Activated CD4-positive, alpha-beta T cell treated with anti-CD3 and anti-CD28 coated beads, Interleukin-2, Interleukin-4, amounts not matched to agents 100 ng/mL and 50 ng/mL, durations not matched to agents 16 hours and 8 hours (primary cell): Measurements from ENCODE around the gene CYP51A1.
"Not testable (repeated sequence)": the region's sequence is repeated elsewhere in the genome, so short reads cannot be mapped to it uniquely, and the experiment has no call there.

Experiments used
- DNase-seq: peaks from one replicate; pipeline ENCODE4 v3.0.0-alpha.2; 2020; ENCODE audit warnings: low spot score

Gene CYP51A1

DNA sequence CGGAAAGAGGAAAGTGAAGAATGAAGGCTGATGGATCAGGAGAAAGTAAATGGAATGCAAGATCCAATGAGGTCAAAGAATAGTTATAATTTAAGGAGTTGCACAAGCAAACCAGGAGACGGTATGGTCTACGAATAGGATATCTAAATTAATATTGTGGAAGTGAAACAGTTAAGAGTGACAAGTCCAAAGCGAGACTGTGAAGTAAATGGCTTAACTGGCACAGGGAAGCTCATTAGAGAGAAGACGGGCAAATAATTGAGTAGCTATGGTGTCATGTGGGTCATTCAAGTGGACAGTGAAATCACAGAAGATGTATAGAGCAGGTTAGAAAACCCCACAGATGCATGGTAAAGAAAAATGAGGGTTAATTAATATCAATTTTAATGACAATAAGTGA, 3.2 kb downstream of the CYP51A1 start:
- no peak for DNase-seq

GRCh38 chr7:92121681-92122080, 12.6 kb downstream of the CYP51A1 start:
- DNase-seq, result no peak

DNA sequence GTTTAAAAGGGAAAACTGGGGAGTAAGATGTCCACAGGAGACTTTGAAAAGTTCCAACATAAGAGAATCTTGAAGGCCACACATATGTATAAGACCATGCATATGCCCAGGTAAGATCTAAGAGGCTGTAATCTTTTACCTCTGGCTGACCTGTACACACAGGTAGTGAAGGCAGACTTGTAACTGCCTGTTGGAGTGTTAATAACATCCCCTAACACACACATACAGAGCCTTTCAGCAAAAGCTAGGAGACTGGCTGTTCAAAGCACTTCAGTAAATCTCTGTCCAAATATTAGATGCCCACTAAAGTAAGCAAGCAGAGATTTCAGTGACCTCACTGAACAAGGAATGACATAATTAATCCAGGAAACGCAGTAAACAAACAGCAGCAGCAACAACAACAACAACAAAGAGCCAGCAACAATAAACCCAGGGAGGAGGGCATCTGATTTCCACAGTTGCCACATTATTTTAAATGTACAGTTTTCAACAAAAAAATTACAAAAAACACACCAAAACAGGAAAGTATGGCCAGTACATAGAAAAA, 15.0 kb downstream of the CYP51A1 start:
- no peak for DNase-seq

GRCh38 chr7:92116949-92117348, 17.3 kb downstream of the CYP51A1 start:
- no peak for DNase-seq

DNA sequence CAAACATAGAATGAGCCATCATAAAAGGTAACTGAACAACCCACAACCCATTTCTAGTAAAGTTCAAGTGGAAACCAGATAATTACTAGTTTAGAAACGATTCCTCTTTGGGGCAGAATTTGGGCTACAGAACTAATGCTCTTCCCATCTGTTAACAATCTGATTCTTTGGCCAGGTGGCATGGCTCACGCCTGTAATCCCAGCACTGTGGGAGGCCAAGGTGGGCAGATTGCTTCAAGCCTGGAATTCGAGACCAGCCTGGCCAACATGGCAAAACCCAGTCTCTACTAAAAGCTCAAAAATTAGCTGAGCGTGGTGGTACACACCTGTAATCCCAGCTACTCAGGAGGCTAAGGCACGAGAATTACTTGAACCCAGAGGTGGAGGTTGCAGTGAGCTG, 18.5 kb downstream of the CYP51A1 start:
- no peak for DNase-seq

DNA sequence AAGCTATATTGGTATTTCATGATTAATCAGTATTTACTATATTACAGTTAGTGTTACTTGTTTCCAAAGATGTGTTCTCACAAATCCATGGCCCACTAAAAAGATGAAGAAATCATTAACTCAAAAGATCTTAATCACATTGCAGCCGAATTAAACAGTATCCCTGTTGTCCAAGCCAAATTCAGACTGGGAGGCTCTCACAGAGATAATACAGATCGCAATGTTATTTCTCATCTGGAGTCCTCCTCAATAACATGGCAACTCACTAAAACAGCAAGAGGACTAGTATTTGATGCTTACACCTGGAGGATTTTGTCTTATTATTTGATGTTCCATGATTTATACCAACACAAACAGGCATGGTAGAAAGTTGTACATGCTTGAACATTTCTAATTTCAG, 23.4 kb downstream of the CYP51A1 start:
- DNase-seq, result no peak

GRCh38 chr7:92108821-92109220, 25.5 kb downstream of the CYP51A1 start:
- no peak for DNase-seq

GRCh38 chr7:92102862-92103261, 31.4 kb downstream of the CYP51A1 start:
- not testable (repeated sequence) for DNase-seq

DNA sequence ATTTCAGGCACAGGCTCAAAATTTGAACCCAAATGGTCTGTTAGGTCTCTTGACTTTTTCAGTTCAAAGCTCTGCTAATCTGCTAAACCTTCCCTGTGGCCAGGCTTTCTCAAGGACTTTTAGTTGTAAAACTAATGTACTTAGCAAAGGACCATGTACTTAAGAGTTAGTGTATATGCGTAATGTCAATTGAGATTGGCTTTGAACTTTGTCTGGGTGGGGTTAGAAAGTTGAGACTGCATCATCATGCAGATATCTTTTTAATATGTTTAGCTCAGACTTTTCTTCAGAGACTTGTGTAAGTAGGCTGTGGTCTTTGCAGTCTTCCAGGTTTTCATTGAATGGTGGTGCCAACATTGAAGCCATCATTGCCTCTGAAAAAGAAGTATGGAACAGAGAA, 33.7 kb downstream of the CYP51A1 start:
- DNase-seq, result no peak

- DNase-seq, result no peak
Observed at GRCh38 chr7:92095380-92095779, 38.9 kb downstream of the CYP51A1 start.

DNA sequence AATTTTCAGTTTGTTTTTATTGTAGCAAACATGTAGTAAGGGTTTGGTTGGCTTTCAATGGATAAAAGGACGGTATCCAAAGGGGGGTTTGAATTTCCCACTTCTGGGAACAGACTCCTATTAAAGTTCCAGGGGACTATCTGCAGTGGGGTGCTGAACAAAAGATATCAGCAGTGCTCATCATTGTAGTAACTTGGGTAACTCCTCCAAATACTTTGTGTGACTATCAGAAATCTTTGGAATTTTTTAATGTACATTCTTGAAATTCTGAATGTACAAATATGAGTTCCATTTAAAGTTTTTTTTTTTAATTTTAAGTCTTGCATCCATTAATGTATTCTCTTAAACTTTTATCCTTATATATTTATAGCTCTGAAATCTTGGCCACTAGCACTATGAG, 42.1 kb downstream of the CYP51A1 start:
- no peak for DNase-seq

- no peak for DNase-seq
Observed at GRCh38 chr7:92088266-92088665, 46.0 kb downstream of the CYP51A1 start.

- not testable (repeated sequence) for DNase-seq
Observed at GRCh38 chr7:92083922-92084321, 50.4 kb downstream of the CYP51A1 start.

DNA sequence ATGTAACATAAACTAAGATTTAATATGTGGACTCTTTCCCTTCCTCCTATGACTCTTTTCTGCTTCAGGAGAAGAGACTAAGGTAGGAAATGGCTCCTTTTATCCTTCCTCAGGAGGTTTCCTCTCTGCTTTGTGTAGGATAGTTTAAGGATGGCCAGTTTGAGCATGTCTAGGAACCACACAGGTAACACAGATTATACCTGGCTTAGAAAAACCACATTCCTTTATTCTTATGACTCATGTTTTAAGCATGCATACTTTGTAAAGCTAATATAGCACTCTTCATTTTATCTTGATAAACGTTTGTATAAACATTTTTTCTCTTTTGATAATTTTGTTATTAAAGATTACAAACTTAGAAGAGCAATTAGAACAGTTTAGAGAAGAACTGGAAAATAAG, 57.8 kb downstream of the CYP51A1 start:
- no peak for DNase-seq

DNA sequence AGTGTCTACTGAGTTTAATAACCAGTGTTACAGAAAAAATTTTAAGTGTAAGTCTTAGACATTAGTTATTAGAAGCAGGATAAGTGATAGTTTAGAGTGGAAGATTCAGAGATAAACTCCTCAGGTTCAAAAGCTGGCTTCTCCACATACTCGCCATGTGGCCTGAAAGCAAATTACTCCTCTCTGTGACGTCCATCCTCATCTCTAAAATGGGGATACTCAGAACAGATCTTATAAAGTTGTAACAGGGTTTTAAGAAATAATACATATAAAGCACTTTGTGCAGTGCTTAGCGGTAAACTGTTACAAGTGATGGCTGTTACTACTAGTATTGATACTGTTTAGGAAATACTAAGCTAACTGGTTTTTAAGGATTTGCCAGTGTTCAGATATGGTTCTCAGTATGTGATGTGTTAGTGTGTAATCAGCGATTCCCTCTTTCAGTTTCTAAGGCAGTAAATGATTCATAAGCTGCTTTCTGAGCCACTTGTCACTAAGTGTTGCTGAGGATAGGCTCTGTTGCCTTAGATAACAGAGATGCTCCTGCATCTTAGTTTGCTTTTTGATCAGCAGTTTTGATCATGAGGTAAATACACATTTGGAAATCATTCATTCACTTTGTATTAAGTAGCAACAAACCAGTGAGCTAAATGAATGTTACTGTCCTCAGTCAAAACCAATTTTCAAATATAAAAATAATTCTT, 58.7 kb downstream of the CYP51A1 start:
- DNase-seq, result peak; percentile 57

- no peak for DNase-seq
Observed at GRCh38 chr7:92072708-92073107, 61.6 kb downstream of the CYP51A1 start.

GRCh38 chr7:92072121-92072520, 62.2 kb downstream of the CYP51A1 start:
- DNase-seq, result no peak

GRCh38 chr7:92071032-92071431, 63.2 kb downstream of the CYP51A1 start:
- DNase-seq, result no peak

DNA sequence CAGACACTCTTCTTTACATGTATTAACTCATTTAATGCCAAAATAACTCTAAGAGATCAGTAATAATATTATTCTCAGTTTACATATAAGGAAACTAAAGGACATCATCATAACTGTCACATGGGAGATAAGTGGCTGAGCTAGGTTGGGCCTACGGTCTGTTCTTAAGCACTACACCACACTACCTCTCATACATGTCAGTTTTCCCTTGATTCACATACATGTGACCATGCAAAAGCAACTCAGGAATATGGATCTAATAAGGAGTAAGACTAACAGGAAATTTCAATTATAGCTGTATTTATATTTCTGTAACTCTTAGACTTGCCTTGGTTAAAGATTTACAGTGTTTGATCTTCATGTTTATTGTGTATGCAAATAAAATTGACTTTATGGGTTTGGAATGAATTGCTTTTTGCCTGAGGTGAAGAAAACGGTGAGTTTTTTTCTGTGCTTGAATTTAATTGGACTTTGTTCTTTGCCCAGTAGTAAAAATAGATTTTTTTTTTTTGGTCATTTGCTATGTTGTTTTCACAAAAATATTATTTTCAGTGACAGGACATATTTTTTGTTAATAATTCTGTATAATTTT, 69.7 kb downstream of the CYP51A1 start:
- no peak for DNase-seq
